Aortic smooth muscle cell (primary cell): Measurements from ENCODE around the gene SLC5A11. TPM values are rescaled to one million over a fixed set of nuclear protein-coding genes. Genes with fewer than 3 reads are reported as not detected.

Source experiments
- total RNA-seq: library from RNA; depleted of rRNA; stranded (reverse); fragments of >200 nt; gene quantifications from 2 replicates; pipeline ENCODE4 v1.2.3, GENCODE V29; 2014

SLC5A11 gene, protein sequence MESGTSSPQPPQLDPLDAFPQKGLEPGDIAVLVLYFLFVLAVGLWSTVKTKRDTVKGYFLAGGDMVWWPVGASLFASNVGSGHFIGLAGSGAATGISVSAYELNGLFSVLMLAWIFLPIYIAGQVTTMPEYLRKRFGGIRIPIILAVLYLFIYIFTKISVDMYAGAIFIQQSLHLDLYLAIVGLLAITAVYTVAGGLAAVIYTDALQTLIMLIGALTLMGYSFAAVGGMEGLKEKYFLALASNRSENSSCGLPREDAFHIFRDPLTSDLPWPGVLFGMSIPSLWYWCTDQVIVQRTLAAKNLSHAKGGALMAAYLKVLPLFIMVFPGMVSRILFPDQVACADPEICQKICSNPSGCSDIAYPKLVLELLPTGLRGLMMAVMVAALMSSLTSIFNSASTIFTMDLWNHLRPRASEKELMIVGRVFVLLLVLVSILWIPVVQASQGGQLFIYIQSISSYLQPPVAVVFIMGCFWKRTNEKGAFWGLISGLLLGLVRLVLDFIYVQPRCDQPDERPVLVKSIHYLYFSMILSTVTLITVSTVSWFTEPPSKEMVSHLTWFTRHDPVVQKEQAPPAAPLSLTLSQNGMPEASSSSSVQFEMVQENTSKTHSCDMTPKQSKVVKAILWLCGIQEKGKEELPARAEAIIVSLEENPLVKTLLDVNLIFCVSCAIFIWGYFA
- not detected in 2 replicates for total RNA-seq

GRCh38 chr16:24845726-24846547 is at the start of gene SLC5A11:
TSS of gene SLC5A11 (plus strand) at chr16:24845963. CDS start at chr16:24858644, 12,681 bp downstream.

Other genes with a start within 250 kb of the SLC5A11 start
- 28.7 and 31.6 TPM in 2 replicates for gene TNRC6A, start 116.3 kb upstream of the SLC5A11 start, total RNA-seq
- gene ARHGAP17, start 169.4 kb downstream of the SLC5A11 start, total RNA-seq = 18.5 and 36.1 TPM in 2 replicates